PC-3 (cell line): Measurements from ENCODE around the gene TCAF1. TPM values are rescaled to one million over a fixed set of nuclear protein-coding genes. Genes with fewer than 3 reads are reported as not detected.

Source experiments
- ATAC-seq: fragments of 200-7000 bp; cut with Tn5 transposase; 2 replicates; pipeline ENCODE4 v1.9.1; 2020; ENCODE audit warnings: mild to moderate bottlenecking, moderate library complexity
- BruUV-seq: library from RNA; stranded (reverse); fragments of 400-500 nt; replicated peaks from 2 replicates; lab custom pipeline; 2021; lab: Mats Ljungman, UMichigan
- CTCF ChIA-PET: fragments of 300-600 bp; sonication (Branson Sonifier 250); formaldehyde crosslinking; loops from one replicate; lab custom pipeline; 2022; ENCODE audit warnings: antibody characterized with exemption; lab: Charles Lee
- POLR2A ChIA-PET: fragments of 300-600 bp; sonication (Branson Sonifier 250); formaldehyde crosslinking; loops from one replicate; lab custom pipeline; 2022; ENCODE audit warnings: antibody characterized with exemption; ENCODE audit not compliant: unreplicated experiment; lab: Charles Lee
- DNase-seq: peaks from one replicate; pipeline ENCODE4 v3.0.0-alpha.2; 2015
- H2AFZ ChIP-seq: fragments of 300-600 bp; sonication (generic); 2 replicates; pipeline ENCODE4 v1.6.0; 2016; ENCODE audit warnings: antibody characterized with exemption, low read length
- H3F3A ChIP-seq: fragments of 300-600 bp; sonication (generic); one replicate; pipeline ENCODE4 v1.6.0; 2017; ENCODE audit warnings: antibody characterized with exemption, low read length, control low read depth, mild to moderate bottlenecking; ENCODE audit not compliant: unreplicated experiment
- H3K27ac ChIP-seq: fragments of 300-600 bp; sonication (generic); 2 replicates; pipeline ENCODE4 v1.5.1; 2016; ENCODE audit warnings: mild to moderate bottlenecking, low read length
- H3K27me3 ChIP-seq: fragments of 300-600 bp; sonication (generic); 2 replicates; pipeline ENCODE4 v1.6.1; 2016; ENCODE audit warnings: low read length, mixed read lengths
- H3K36me3 ChIP-seq: fragments of 300-600 bp; sonication (generic); 2 replicates; pipeline ENCODE4 v1.6.1; 2016; ENCODE audit warnings: low read depth, mixed run types, low read length, mixed read lengths
- H3K4me1 ChIP-seq: fragments of 300-600 bp; sonication (generic); 2 replicates; pipeline ENCODE4 v1.5.1; 2016; ENCODE audit warnings: low read length; ENCODE audit not compliant: insufficient read depth
- H3K4me2 ChIP-seq: fragments of 300-600 bp; sonication (generic); 2 replicates; pipeline ENCODE4 v1.6.0; 2016; ENCODE audit warnings: low read length
- H3K4me3 ChIP-seq: fragments of 300-600 bp; sonication (generic); 2 replicates; pipeline ENCODE4 v1.5.1; 2016; ENCODE audit warnings: mild to moderate bottlenecking, low read length, mixed read lengths
- H3K79me2 ChIP-seq: fragments of 300-600 bp; sonication (generic); 2 replicates; pipeline ENCODE4 v1.6.1; 2017; ENCODE audit warnings: low read length, mixed read lengths
- H3K9ac ChIP-seq: fragments of 300-600 bp; sonication (generic); 2 replicates; pipeline ENCODE4 v1.6.0; 2016; ENCODE audit warnings: mild to moderate bottlenecking, low read length
- H3K9me2 ChIP-seq: fragments of 300-600 bp; sonication (generic); replicated peaks from 2 replicates; pipeline ENCODE4 v1.6.1; 2016; ENCODE audit warnings: mixed run types, low read length, mixed read lengths
- H3K9me3 ChIP-seq: fragments of 300-600 bp; sonication (generic); 2 replicates; pipeline ENCODE4 v1.6.1; 2016; ENCODE audit warnings: low read length, mixed read lengths
- H4K20me1 ChIP-seq: fragments of 300-600 bp; sonication (generic); 2 replicates; pipeline ENCODE4 v1.6.1; 2016; ENCODE audit warnings: low read length, mixed read lengths
- EZH2 ChIP-seq: fragments of 300-600 bp; sonication (generic); IDR thresholded peaks from one replicate; pipeline ENCODE4 v1.6.1; 2017; ENCODE audit warnings: antibody characterized with exemption, mild to moderate bottlenecking, low read length; ENCODE audit not compliant: unreplicated experiment
- EZH2phosphoT487 ChIP-seq: fragments of 300-600 bp; sonication (generic); IDR thresholded peaks from 2 replicates; pipeline ENCODE4 v1.6.1; 2018; ENCODE audit warnings: mild to moderate bottlenecking, antibody characterized with exemption, low read length, borderline replicate concordance
- intact Hi-C: fragments of 100-400 bp; cut with micrococcal nuclease; formaldehyde crosslinking; loops from 2 replicates; pipeline ENCODE4 v1.9.0; 2023
- total RNA-seq: library from RNA; depleted of rRNA; stranded (reverse); fragments of >200 nt; gene quantifications from 2 replicates; pipeline ENCODE4 v1.2.3, GENCODE V29; 2014
- TF ChIP-seq, protein P1 (sequence below): fragments of 300-600 bp; sonication (generic); conservative IDR thresholded peaks from 2 replicates; pipeline ENCODE4 v1.5.1; 2017; ENCODE audit warnings: antibody characterized with exemption, low read depth, mild to moderate bottlenecking, low read length

The TCAF1 gene
- total RNA-seq, 1 experiment from 2014 or later: 12.4 TPM

DNA sequence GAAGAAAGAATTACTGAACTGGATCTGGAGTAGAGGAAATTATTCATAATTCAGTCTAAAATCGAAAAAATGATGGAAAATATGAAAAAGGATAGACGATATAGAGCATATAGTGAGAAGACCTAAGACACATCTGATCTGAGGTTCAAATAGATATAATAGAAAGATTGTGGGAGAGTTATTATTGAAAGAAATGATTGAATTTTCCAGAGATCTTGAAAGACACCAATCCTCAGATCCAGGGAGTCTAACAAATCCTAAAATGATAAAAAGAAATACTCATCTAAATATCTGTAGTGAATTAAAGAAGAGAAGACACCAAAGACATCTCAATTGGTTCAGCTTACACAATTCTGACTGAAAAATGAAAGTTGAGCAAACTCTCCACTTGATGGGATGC is 12.9 kb downstream of the TCAF1 start:
- BruUV-seq: no TSS peak
- peaks cover 9% of the 10 kb centered on the region; the same call in 1 of the 2 replicates for H3K79me2 ChIP-seq

DNA sequence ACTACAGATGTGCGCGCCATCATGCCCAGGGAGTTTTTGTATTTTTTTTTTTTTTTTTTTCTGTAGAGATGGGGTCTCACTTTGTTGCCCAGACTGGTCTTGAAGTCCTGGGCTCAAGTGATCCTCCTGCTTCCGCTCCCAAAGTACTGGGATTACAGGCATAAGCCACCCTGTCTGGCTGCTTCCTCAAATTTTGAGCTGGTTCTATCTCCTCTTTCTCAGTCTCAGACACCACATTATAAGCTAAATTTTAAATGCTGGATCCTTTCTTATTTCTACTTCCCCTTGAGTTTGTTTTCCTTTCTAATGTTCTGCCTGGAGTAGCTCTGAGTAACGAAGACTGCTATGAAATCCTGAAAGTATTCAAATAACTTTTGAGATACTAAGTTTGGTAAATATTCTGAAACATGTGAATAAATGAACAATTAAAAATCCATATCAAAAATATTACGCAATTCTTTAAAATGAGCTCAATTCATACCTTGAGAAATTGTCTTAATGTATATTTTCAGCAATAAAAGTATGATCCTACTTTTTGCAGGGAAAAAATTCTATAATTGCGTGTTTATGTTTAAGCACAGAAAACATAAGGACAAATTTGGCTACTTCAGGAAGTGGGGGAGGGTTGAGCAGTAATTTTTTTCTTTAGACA is 15.0 kb downstream of the TCAF1 start:
- ATAC-seq (no peak), DNase-seq (no peak)
- ChIA-PET POLR2A (no interaction called here), CTCF (interaction anchor here (0.5 kb wide), 1 partner anchor 10 kb away, joined by 3 read pairs; no protein-coding TSS in a partner anchor)
- no TSS peak for BruUV-seq
- Histone ChIP-seq H3K27me3 (no peaks in the 10 kb centered on the region), H3K79me2 (0 out of 2 replicates have a peak, but pooled peaks cover 5% of the 10 kb centered on the region), H3K9me3 (no peaks in the 10 kb centered on the region), H2AFZ (no peak overlapping the region), H3K27ac (no peak overlapping the region), H3K4me2 (no peak overlapping the region), H3K9me2 (no peaks in the 10 kb centered on the region), H3F3A (no peaks in the 10 kb centered on the region), H4K20me1 (no peaks in the 10 kb centered on the region), H3K36me3 (no peaks in the 10 kb centered on the region), H3K9ac (no peak overlapping the region), H3K4me3 (no peak overlapping the region), H3K4me1 (no peaks in the 10 kb centered on the region)
- intact Hi-C loops: no loop called here
- no peak for TF ChIP-seq EZH2
- TF ChIP-seq EZH2phosphoT487: no peak
- TF ChIP-seq, protein P1, sequence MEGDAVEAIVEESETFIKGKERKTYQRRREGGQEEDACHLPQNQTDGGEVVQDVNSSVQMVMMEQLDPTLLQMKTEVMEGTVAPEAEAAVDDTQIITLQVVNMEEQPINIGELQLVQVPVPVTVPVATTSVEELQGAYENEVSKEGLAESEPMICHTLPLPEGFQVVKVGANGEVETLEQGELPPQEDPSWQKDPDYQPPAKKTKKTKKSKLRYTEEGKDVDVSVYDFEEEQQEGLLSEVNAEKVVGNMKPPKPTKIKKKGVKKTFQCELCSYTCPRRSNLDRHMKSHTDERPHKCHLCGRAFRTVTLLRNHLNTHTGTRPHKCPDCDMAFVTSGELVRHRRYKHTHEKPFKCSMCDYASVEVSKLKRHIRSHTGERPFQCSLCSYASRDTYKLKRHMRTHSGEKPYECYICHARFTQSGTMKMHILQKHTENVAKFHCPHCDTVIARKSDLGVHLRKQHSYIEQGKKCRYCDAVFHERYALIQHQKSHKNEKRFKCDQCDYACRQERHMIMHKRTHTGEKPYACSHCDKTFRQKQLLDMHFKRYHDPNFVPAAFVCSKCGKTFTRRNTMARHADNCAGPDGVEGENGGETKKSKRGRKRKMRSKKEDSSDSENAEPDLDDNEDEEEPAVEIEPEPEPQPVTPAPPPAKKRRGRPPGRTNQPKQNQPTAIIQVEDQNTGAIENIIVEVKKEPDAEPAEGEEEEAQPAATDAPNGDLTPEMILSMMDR: no peak

More for the DNA sequence above, 12.9 kb downstream of the TCAF1 start:
- no peak for ATAC-seq
- DNase-seq: no peak
- Histone ChIP-seq H3K27ac (no peak overlapping the region), H3K4me2 (no peak overlapping the region), H2AFZ (no peak overlapping the region), H3F3A (no peaks in the 10 kb centered on the region), H3K4me1 (no peaks in the 10 kb centered on the region), H3K36me3 (no peaks in the 10 kb centered on the region), H3K9me3 (no peaks in the 10 kb centered on the region), H3K9ac (no peak overlapping the region), H4K20me1 (no peaks in the 10 kb centered on the region), H3K4me3 (no peak overlapping the region), H3K9me2 (no peaks in the 10 kb centered on the region), H3K27me3 (no peaks in the 10 kb centered on the region)
- TF ChIP-seq, protein P1: no peak
- no peak for TF ChIP-seq EZH2
- TF ChIP-seq EZH2phosphoT487: no peak
- POLR2A ChIA-PET: no interaction called here
- intact Hi-C loops: no loop called here
- CTCF ChIA-PET: no interaction called here

DNA sequence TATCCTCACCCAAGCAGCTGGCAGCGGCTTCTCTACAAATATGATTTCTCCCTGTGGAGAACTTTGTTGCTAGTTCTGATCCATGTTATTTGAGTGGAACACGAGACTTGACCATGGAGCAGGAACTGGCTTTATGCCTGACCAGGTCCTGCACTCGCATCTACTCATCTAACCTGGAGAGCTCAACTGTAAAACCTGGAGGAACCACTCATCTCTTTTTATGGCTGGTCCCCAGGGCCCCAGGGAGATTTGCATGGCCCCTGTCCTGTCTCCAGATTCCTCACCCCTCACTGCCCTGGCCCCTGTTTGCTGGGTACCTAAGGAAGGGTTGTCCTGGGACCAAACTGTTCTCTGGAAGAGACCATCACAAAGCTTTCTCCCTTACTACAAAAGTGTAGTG is 16.0 kb downstream of the TCAF1 start:
- BruUV-seq: no TSS peak
- no peak for TF ChIP-seq EZH2
- H3K36me3 ChIP-seq: no peaks in the 10 kb centered on the region
- H3K9ac ChIP-seq: no peak overlapping the region
- H3K9me2 ChIP-seq: no peaks in the 10 kb centered on the region
- no peak overlapping the region for H2AFZ ChIP-seq
- ATAC-seq (no peak), DNase-seq (no peak)
- no peaks in the 10 kb centered on the region for H3K27me3 ChIP-seq
- H3K9me3 ChIP-seq: no peaks in the 10 kb centered on the region
- no peaks in the 10 kb centered on the region for H3K4me1 ChIP-seq
- no peak overlapping the region for H3K4me2 ChIP-seq
- H4K20me1 ChIP-seq: no peaks in the 10 kb centered on the region
- H3K79me2 ChIP-seq: 0 out of 2 replicates have a peak, but pooled peaks cover 3% of the 10 kb centered on the region
- ChIA-PET CTCF (no interaction called here), POLR2A (no interaction called here)
- H3K4me3 ChIP-seq: no peak overlapping the region
- no peak overlapping the region for H3K27ac ChIP-seq
- no peaks in the 10 kb centered on the region for H3F3A ChIP-seq
- intact Hi-C loops: no loop called here
